Hepatic stellate cell (primary cell): Measurements from ENCODE around the gene GP2.
"Not testable (repeated sequence)": the region's sequence is repeated elsewhere in the genome, so short reads cannot be mapped to it uniquely, and the experiment has no call there.

Experiments
- DNase-seq: peaks from one replicate; pipeline ENCODE4 v3.0.0; 2011; ENCODE audit warnings: low spot score

Gene GP2

DNA sequence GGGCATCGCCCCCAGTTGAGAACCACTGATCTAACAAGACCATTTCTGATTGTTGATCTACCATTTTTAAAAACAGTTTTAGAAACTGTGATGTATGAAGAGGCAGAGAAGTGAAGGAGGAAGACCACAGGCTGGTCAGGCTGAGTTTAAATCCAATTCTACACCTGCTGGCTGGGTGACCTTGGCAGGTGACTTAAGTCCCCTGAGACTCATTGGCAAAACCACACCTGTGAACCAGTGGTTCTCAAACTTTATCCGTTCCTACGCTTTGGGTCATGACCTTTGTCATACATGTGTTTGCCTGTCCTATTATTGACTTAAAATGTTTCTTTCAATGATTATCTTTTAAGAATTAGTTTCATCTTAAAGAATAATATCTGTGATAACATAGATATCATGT lies 2.3 kb downstream of the GP2 start:
- no peak for DNase-seq

DNA sequence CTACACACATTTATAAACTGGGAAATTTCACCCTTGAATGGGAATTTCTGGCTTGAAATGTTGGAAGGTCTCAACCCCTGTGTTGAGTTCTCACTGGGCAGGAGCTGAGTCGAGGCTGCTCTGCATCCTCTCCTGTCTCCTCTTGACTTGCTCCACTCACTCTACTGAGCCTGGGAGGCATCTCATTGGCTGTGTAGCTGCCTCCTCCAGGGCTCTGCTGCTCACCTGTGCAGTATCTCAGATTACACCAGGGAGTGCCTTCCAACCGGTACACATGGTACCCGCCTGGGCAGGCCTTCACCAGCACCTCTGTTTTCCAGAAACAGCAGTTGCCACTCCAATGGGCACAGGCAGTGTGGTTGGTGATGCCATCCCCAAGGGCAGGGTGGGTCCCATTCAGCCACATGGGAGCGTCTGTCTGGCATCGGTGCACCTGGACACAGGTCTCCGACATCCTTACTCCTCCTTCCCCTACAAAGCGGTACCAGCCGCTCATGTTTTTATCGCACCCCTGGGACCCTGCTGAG lies 3.7 kb downstream of the GP2 start:
- DNase-seq, result no peak

DNA sequence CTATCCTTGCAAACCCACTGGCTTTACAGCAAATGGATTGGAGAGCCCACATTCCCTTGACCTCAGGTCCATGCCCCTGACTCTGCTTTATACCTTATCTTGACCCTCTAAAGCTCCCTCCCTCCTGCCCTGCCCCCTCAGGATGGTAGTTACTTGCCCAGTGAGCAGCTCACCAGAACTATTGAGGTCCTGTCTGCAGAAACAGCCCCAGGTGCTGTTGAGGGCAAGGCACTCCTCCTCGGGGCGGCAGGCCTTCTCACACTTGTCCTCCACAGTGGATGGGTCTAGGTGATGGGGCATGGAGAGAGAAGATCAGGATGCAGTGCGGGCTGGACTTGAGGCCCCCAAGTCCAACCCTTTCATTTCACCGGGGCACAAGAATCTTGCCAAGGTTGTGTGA lies 4.6 kb downstream of the GP2 start:
- no peak for DNase-seq

- no peak for DNase-seq
Measured at GRCh38 chr16:20321671-20322070, 5.6 kb downstream of the GP2 start.

GRCh38 chr16:20321051-20321450 lies 6.3 kb downstream of the GP2 start:
- DNase-seq, result not testable (repeated sequence)

DNA sequence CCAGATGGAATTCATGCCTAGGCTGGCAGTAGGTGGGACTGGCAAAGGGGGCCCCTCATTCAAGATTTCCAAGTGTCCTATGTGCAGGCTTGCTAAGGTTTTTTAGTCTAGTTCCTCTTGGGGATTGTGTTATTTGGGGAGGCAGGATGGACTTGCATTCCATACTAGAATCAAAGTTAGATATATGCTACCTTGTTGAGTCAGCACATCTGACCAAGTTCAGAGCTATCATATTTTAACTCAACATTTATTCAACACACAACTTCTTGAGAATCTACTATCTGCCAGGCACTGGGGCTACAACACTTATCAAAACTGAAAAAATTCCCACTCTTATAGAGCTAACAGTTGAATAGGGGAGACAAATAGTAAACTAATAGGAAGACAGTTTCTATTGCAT lies 6.7 kb downstream of the GP2 start:
- no peak for DNase-seq

DNA sequence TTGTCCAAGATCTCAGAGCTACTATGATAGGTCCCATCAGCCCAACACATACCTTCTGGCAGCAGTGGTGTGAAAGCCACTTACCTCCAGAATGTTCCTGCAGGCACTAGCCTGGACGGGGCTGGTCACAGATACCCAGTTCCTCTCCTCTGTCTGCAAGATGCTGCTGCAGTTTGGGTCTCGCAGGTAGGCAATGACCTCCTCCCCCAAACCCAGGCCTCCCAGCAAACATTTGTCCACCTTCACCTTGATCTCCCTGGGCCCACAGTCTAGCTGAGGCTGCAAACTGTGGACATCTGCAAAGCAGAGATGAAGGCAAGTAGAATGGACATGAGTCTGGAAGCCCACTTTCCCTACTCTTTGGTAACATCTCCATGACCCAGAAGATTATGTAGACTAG lies 7.1 kb downstream of the GP2 start:
- no peak for DNase-seq

DNA sequence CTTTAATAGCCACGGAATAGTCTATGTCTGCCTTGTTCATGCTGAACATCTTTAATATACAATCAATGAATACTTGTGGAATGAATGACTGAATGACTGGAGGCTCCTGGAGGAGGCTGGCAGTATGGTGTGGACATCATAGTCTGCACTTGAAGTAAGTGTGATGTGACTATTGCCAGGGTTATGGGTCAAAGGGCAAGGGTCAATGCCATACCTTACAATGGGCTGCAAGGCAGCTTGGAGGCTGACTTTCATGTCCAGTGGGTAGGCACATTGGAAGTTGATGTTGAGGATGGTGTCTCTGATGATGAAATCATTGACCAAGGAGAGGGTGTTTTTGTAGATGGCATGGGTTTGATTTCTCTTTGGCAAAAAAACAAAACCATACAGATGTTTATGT lies 7.9 kb downstream of the GP2 start:
- DNase-seq, result no peak

GRCh38 chr16:20318437-20318836 lies 8.9 kb downstream of the GP2 start:
- DNase-seq, result no peak

DNA sequence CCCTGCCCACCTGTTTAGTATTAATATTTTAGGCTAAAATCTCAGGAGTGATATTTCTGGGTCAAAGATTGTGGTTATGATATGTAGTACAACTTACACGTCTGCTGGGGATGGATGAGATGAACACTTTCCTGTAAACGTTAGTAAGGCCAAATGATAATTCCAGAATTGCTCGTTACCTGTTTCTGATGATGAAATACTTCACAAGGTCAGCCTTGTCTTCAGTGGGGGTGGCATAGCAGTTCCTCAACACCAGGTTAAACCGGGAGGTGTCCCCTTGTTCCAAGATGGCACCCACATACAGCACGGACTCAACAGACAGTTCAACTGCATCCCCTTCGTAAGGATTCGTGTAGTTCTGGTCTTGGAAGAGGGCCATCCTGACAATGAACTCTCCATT lies 9.3 kb downstream of the GP2 start:
- no peak for DNase-seq

DNA sequence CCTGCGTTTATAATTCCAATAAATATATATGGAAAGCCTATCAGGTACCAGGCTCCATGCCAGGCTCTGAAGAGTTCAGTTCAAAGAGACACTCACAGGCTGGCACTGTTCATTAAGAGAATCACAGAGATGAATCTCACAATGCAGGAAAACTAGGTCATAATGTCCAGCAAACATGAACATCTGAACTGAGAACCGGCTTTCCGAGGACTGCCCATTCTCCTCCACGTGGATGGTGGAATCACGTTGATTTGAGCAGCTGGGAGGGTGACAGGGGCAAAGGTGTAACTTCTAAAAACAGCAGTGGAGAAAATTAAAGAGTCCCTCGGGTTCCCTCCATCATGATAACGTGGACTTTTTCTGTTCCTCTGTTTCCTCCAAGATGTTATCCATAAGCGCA lies 10.2 kb downstream of the GP2 start:
- no peak for DNase-seq

DNA sequence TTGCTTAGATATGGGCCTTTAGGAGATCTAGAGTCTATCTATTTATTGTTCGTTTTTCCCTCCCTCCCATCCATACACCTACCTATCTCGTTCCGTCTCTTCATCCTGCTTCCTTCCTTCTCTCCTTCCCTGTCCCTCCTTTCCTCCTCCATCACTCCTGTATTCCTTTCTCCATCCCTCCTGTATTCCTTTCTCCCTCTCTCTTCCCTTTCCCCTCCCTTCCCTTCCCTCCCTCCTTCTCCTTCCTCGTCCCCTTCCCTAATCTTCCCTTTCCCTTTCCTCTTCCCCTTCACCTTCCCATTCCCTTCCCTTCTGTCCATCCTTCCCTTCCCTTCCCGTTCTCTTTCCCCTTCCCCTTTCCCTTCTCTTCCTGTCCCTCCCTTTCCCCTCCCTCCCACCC lies 10.6 kb downstream of the GP2 start:
- DNase-seq, result no peak

DNA sequence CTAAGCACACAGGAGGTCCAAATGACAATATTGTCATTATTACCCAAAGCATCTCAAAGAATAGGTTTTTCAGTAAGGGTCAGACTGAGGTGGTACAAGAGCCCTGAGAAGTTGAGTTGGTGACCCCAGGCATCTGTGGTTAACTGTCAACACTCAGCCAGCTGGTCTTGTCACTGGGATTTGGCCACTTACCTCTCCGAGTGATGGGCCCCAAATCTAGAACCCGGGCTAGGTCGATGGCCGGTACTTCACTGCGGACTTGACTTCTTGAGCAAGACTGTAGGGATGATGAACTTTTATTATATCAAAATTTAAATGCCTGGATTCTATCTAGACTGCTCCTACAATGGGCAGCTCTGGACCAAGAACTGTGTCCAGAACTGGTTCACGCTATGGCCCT lies 11.5 kb downstream of the GP2 start:
- no peak for DNase-seq

DNA sequence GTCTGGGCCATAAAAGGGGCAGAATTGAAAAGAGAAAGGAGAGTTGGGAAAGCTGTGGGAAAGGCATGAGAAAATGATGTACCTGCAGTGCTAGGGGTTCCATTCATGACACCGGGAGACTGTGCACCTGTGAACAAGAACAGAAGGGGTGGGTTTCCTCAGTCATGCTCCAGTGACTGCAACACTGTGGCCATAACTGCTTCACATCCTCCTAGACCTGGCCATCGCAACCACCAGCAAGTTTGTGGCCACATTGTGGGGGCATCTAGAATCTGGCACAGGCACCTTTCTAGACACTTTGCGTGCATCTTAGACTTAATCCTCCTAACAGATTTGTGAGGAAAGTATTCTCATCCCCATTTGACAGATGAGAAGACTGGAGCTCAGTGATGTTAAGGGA lies 12.7 kb downstream of the GP2 start:
- DNase-seq, result no peak

- no peak for DNase-seq
Measured at GRCh38 chr16:20313741-20314140, 13.6 kb downstream of the GP2 start.

- DNase-seq, result not testable (repeated sequence)
Measured at GRCh38 chr16:20312536-20313095, 14.7 kb downstream of the GP2 start.

GRCh38 chr16:20311548-20311947 lies 15.8 kb downstream of the GP2 start:
- no peak for DNase-seq

GRCh38 chr16:20310421-20311395 lies 16.6 kb downstream of the GP2 start:
- DNase-seq, result no peak

DNA sequence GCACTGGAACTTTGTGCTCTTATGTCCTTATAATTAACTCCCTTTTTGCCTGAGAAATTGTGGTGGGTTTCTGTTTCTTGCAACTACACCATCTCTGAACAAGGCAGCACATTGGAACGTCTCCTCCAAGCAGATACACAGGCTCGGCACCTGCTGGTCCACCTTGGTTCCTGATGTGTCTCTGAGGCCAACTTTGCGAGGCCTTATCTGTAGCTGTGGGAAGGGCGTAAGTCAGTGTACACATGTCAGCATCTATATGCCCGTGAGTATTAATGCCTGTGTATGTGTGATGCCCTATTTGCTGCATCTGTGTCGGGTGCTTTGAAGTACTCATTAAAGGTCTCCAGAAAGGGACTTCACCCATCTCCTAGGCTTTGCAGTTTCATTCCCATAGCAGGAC lies 17.5 kb downstream of the GP2 start:
- DNase-seq, result no peak

- DNase-seq, result no peak
Measured at GRCh38 chr16:20308801-20309590, 18.3 kb downstream of the GP2 start.

GRCh38 chr16:20308266-20308665 lies 19.0 kb downstream of the GP2 start:
- DNase-seq, result no peak

- DNase-seq, result no peak
Measured at GRCh38 chr16:20307791-20308190, 19.5 kb downstream of the GP2 start.

GRCh38 chr16:20307240-20307671 lies 20.1 kb downstream of the GP2 start:
- no peak for DNase-seq
